GM18505 (cell line): ENCODE data around the gene LILRA2.
"Not testable (repeated sequence)": the region's sequence is repeated elsewhere in the genome, so short reads cannot be mapped to it uniquely, and the experiment has no call there.

Experiments used
- ATAC-seq: cut with Tn5 transposase; IDR thresholded peaks from one replicate; pipeline ENCODE4 v1.9.1; 2021; ENCODE audit not compliant: unreplicated experiment
- POLR2A ChIP-seq: IDR thresholded peaks from 4 replicates; pipeline ENCODE4 v1.6.1; 2011; ENCODE audit warnings: borderline replicate concordance; ENCODE audit not compliant: insufficient read depth, insufficient read length; ENCODE audit errors: extremely low read depth

LILRA2 gene

GRCh38 chr19:54554896-54555295 is 18.7 kb upstream of the LILRA2 start:
- TF ChIP-seq POLR2A, result no peak
- no peak for ATAC-seq

- ATAC-seq, result no peak
- TF ChIP-seq POLR2A, result no peak
Measured at GRCh38 chr19:54556194-54556593, 17.4 kb upstream of the LILRA2 start.

GRCh38 chr19:54558339-54558738 is 15.3 kb upstream of the LILRA2 start:
- ATAC-seq, result no peak

GRCh38 chr19:54560881-54561385 is 12.7 kb upstream of the LILRA2 start:
- no peak for TF ChIP-seq POLR2A
- ATAC-seq, result no peak

More at GRCh38 chr19:54558339-54558738, 15.3 kb upstream of the LILRA2 start:
- no peak for TF ChIP-seq POLR2A

- no peak for ATAC-seq
- no peak for TF ChIP-seq POLR2A
Measured at GRCh38 chr19:54561840-54562239, 11.8 kb upstream of the LILRA2 start.

GRCh38 chr19:54563206-54563605 is 10.4 kb upstream of the LILRA2 start:
- not testable (repeated sequence) for ATAC-seq

- no peak for TF ChIP-seq POLR2A
- ATAC-seq, result no peak
Measured at GRCh38 chr19:54570316-54570715, 3.3 kb upstream of the LILRA2 start.

GRCh38 chr19:54571715-54572615 is 1.6 kb upstream of the LILRA2 start:
- ATAC-seq, result not testable (repeated sequence)

- ATAC-seq, result no peak
- no peak for TF ChIP-seq POLR2A
Measured at GRCh38 chr19:54572696-54573311, 786 bp upstream of the LILRA2 start.

- ATAC-seq, result no peak
- TF ChIP-seq POLR2A, result no peak
Measured at GRCh38 chr19:54574051-54574450, 461 bp downstream of the LILRA2 start.

GRCh38 chr19:54574527-54575056 is 1.0 kb downstream of the LILRA2 start:
- no peak for TF ChIP-seq POLR2A
- ATAC-seq, result no peak

GRCh38 chr19:54575205-54575604 is 1.6 kb downstream of the LILRA2 start:
- not testable (repeated sequence) for ATAC-seq

GRCh38 chr19:54576411-54576976 is 2.9 kb downstream of the LILRA2 start:
- no peak for ATAC-seq
- no peak for TF ChIP-seq POLR2A

- no peak for ATAC-seq
- TF ChIP-seq POLR2A, result no peak
Measured at GRCh38 chr19:54577334-54577733, 3.7 kb downstream of the LILRA2 start.

- not testable (repeated sequence) for ATAC-seq
Measured at GRCh38 chr19:54578268-54578667, 4.7 kb downstream of the LILRA2 start.
